K562 (cell line): ENCODE data around the gene CPED1. TPM values are rescaled to one million over a fixed set of nuclear protein-coding genes. Genes with fewer than 3 reads are reported as not detected.

Experiments used
- FUS ChIP-seq: fragments of 200-400 bp; formaldehyde crosslinking; optimal IDR thresholded peaks from 2 replicates; pipeline ENCODE3; 2017; ENCODE audit warnings: low read depth, low read length
- LCOR ChIP-seq: sonication (generic); formaldehyde crosslinking; IDR thresholded peaks from 2 replicates; pipeline ENCODE4 v1.8.0; 2022; ENCODE audit warnings: mild to moderate bottlenecking, missing genetic modification reagents
- RBM39 ChIP-seq: fragments of 200-400 bp; formaldehyde crosslinking; optimal IDR thresholded peaks from 2 replicates; pipeline ENCODE3; 2018; ENCODE audit warnings: low read depth, low read length
- ZBTB8A ChIP-seq: fragments of 450-650 bp; IDR thresholded peaks from 2 replicates; pipeline ENCODE4 v1.6.1; 2018; ENCODE audit warnings: mild to moderate bottlenecking, moderate library complexity; ENCODE audit not compliant: partially characterized antibody
- ZNF143 ChIP-seq: sonication (generic); formaldehyde crosslinking; IDR thresholded peaks from 2 replicates; pipeline ENCODE4 v1.9.0; 2022; ENCODE audit warnings: mild to moderate bottlenecking, missing genetic modification reagents
- ZNF707 ChIP-seq: fragments of 250-450 bp; sonication (Bioruptor Pico); conservative IDR thresholded peaks from 2 replicates; pipeline ENCODE4 v1.8.0; 2022; ENCODE audit warnings: inconsistent platforms, mild to moderate bottlenecking, moderate library complexity
- polyA plus RNA-seq, 8 experiments: library from polyadenylated mRNA; depleted of rRNA in 4 of 8; stranded (reverse) in 5 of 8; unstranded in 3 of 8; fragments of >200 nt; fragmentation: Nextera tagmentation in 2 of 8; fragmentation: Illumina TruSeq in 1 of 8; extraction: Ambion mirVana in 2 of 8; extraction: Trizol in 1 of 8; gene quantifications; 2 replicates each; pipeline versions ENCODE4 v1.2.1 to v1.2.3, GENCODE V29; 2011 to 2014; ENCODE audit warnings: inconsistent platforms in 1 of 8, missing spikeins in 1 of 8
- total RNA-seq, 7 experiments: library from RNA; depleted of rRNA in 6 of 7; stranded (reverse); fragments of >200 nt in 6 of 7; fragmentation: Illumina TruSeq in 2 of 7; extraction: Trizol in 2 of 7; gene quantifications; 2 replicates each; pipeline versions ENCODE4 v1.2.1 to v1.2.3, GENCODE V29; 2011 to 2021; ENCODE audit warnings: low replicate concordance in 1 of 7
- TF ChIP-seq, protein P1 (sequence below): fragments of 200-600 bp; sonication (generic); IDR thresholded peaks from one replicate; pipeline ENCODE4 v1.6.1; 2012; ENCODE audit warnings: mild to moderate bottlenecking, low read depth, low read length, inconsistent platforms
- TF ChIP-seq, protein P2 (sequence below): fragments of 450-650 bp; formaldehyde crosslinking; IDR thresholded peaks from 2 replicates; pipeline ENCODE4 v1.4.0; 2020; ENCODE audit warnings: mild to moderate bottlenecking, moderate library complexity
- TF ChIP-seq, protein P3 (sequence below): sonication (generic); formaldehyde crosslinking; IDR thresholded peaks from 2 replicates; pipeline ENCODE4 v1.8.0; 2022; ENCODE audit warnings: mild to moderate bottlenecking, missing genetic modification reagents
- TF ChIP-seq, protein P4 (sequence below): sonication (generic); formaldehyde crosslinking; IDR thresholded peaks from 2 replicates; pipeline ENCODE4 v1.9.0; 2022; ENCODE audit warnings: mild to moderate bottlenecking, missing genetic modification reagents
- TF ChIP-seq, protein P5 (sequence below): fragments of 250-450 bp; sonication (Bioruptor Pico); IDR thresholded peaks from 2 replicates; pipeline ENCODE4 v1.8.0; 2022; ENCODE audit warnings: inconsistent platforms

Gene CPED1
- total and polyA plus RNA-seq, 9 of the 15 experiments (the other 6 are each of a cell fraction or from before 2014, with no cell fraction given), result 195 to 393 (median 290) TPM

DNA sequence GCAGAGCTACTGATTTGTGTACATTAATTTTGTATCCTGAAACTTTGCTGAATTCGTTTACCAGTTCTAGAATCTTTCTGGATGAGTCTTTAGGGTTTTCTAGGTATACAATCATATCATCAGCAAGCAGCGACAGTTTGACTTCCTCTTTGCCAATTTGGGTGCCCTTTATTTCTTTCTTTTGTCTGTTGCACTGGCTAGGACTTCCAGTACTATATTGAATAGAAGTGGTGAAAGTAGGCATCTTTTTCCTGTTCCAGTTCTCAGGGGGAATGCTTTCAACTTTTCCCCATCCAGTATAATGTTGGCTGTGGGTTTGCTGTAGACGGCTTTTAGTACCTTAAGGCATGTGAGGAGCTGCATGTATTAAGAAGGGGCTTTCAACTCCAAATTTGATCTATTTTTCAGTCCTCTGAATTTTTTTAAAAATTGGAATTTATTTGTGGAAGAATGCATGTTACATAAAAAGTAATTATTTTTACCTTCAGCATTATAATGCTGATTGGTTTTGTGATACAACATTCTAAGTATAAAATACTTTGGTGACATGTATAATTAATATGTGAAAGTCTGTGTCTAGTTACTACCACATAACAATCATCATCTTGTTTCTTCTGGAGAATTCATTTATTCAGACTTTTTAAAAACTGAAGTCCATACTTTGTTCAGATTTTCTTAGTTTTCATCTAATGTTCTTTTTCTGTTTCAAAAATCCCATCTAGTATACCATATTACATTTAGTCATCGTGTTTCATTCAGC is 49.6 kb downstream of the CPED1 start (continued):
- TF ChIP-seq, protein P1, sequence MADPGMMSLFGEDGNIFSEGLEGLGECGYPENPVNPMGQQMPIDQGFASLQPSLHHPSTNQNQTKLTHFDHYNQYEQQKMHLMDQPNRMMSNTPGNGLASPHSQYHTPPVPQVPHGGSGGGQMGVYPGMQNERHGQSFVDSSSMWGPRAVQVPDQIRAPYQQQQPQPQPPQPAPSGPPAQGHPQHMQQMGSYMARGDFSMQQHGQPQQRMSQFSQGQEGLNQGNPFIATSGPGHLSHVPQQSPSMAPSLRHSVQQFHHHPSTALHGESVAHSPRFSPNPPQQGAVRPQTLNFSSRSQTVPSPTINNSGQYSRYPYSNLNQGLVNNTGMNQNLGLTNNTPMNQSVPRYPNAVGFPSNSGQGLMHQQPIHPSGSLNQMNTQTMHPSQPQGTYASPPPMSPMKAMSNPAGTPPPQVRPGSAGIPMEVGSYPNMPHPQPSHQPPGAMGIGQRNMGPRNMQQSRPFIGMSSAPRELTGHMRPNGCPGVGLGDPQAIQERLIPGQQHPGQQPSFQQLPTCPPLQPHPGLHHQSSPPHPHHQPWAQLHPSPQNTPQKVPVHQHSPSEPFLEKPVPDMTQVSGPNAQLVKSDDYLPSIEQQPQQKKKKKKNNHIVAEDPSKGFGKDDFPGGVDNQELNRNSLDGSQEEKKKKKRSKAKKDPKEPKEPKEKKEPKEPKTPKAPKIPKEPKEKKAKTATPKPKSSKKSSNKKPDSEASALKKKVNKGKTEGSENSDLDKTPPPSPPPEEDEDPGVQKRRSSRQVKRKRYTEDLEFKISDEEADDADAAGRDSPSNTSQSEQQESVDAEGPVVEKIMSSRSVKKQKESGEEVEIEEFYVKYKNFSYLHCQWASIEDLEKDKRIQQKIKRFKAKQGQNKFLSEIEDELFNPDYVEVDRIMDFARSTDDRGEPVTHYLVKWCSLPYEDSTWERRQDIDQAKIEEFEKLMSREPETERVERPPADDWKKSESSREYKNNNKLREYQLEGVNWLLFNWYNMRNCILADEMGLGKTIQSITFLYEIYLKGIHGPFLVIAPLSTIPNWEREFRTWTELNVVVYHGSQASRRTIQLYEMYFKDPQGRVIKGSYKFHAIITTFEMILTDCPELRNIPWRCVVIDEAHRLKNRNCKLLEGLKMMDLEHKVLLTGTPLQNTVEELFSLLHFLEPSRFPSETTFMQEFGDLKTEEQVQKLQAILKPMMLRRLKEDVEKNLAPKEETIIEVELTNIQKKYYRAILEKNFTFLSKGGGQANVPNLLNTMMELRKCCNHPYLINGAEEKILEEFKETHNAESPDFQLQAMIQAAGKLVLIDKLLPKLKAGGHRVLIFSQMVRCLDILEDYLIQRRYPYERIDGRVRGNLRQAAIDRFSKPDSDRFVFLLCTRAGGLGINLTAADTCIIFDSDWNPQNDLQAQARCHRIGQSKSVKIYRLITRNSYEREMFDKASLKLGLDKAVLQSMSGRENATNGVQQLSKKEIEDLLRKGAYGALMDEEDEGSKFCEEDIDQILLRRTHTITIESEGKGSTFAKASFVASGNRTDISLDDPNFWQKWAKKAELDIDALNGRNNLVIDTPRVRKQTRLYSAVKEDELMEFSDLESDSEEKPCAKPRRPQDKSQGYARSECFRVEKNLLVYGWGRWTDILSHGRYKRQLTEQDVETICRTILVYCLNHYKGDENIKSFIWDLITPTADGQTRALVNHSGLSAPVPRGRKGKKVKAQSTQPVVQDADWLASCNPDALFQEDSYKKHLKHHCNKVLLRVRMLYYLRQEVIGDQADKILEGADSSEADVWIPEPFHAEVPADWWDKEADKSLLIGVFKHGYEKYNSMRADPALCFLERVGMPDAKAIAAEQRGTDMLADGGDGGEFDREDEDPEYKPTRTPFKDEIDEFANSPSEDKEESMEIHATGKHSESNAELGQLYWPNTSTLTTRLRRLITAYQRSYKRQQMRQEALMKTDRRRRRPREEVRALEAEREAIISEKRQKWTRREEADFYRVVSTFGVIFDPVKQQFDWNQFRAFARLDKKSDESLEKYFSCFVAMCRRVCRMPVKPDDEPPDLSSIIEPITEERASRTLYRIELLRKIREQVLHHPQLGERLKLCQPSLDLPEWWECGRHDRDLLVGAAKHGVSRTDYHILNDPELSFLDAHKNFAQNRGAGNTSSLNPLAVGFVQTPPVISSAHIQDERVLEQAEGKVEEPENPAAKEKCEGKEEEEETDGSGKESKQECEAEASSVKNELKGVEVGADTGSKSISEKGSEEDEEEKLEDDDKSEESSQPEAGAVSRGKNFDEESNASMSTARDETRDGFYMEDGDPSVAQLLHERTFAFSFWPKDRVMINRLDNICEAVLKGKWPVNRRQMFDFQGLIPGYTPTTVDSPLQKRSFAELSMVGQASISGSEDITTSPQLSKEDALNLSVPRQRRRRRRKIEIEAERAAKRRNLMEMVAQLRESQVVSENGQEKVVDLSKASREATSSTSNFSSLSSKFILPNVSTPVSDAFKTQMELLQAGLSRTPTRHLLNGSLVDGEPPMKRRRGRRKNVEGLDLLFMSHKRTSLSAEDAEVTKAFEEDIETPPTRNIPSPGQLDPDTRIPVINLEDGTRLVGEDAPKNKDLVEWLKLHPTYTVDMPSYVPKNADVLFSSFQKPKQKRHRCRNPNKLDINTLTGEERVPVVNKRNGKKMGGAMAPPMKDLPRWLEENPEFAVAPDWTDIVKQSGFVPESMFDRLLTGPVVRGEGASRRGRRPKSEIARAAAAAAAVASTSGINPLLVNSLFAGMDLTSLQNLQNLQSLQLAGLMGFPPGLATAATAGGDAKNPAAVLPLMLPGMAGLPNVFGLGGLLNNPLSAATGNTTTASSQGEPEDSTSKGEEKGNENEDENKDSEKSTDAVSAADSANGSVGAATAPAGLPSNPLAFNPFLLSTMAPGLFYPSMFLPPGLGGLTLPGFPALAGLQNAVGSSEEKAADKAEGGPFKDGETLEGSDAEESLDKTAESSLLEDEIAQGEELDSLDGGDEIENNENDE, result no peak
- TF ChIP-seq, protein P2, sequence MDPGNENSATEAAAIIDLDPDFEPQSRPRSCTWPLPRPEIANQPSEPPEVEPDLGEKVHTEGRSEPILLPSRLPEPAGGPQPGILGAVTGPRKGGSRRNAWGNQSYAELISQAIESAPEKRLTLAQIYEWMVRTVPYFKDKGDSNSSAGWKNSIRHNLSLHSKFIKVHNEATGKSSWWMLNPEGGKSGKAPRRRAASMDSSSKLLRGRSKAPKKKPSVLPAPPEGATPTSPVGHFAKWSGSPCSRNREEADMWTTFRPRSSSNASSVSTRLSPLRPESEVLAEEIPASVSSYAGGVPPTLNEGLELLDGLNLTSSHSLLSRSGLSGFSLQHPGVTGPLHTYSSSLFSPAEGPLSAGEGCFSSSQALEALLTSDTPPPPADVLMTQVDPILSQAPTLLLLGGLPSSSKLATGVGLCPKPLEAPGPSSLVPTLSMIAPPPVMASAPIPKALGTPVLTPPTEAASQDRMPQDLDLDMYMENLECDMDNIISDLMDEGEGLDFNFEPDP (CRISPR knock-in tag), result no peak
- peak; percentile 50 for TF ChIP-seq ZBTB8A
- TF ChIP-seq ZNF707, result no peak
- TF ChIP-seq, protein P3, sequence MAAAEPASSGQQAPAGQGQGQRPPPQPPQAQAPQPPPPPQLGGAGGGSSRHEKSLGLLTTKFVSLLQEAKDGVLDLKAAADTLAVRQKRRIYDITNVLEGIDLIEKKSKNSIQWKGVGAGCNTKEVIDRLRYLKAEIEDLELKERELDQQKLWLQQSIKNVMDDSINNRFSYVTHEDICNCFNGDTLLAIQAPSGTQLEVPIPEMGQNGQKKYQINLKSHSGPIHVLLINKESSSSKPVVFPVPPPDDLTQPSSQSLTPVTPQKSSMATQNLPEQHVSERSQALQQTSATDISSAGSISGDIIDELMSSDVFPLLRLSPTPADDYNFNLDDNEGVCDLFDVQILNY (CRISPR knock-in tag), result no peak
- TF ChIP-seq, protein P4, sequence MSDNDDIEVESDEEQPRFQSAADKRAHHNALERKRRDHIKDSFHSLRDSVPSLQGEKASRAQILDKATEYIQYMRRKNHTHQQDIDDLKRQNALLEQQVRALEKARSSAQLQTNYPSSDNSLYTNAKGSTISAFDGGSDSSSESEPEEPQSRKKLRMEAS, result no peak
- TF ChIP-seq FUS, result no peak
- TF ChIP-seq, protein P5, sequence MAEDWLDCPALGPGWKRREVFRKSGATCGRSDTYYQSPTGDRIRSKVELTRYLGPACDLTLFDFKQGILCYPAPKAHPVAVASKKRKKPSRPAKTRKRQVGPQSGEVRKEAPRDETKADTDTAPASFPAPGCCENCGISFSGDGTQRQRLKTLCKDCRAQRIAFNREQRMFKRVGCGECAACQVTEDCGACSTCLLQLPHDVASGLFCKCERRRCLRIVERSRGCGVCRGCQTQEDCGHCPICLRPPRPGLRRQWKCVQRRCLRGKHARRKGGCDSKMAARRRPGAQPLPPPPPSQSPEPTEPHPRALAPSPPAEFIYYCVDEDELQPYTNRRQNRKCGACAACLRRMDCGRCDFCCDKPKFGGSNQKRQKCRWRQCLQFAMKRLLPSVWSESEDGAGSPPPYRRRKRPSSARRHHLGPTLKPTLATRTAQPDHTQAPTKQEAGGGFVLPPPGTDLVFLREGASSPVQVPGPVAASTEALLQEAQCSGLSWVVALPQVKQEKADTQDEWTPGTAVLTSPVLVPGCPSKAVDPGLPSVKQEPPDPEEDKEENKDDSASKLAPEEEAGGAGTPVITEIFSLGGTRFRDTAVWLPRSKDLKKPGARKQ (CRISPR knock-in tag), result no peak
- no peak for TF ChIP-seq LCOR (CRISPR knock-in tag)
- TF ChIP-seq ZNF143 (CRISPR knock-in tag), result no peak
- TF ChIP-seq RBM39, result no peak
